Neuronal stem cell (in vitro differentiated cells): ENCODE measurements around the gene FLYWCH1.
A peak's percentile ranks its signal among the peaks of the same experiment; 100 is the strongest.

Experiments
- DNase-seq: peaks from one replicate; pipeline ENCODE4 v3.0.0-alpha.2; 2013; ENCODE audit warnings: low spot score
- H2AFZ ChIP-seq: one replicate; pipeline ENCODE4 v1.6.1; 2013; ENCODE audit warnings: mild to moderate bottlenecking, low read length, inconsistent platforms
- H2AK5ac ChIP-seq: 2 replicates; pipeline ENCODE4 v1.6.1; 2013; ENCODE audit warnings: low read depth, mild to moderate bottlenecking, inconsistent platforms, low read length, moderate library complexity, mixed read lengths
- H2BK120ac ChIP-seq: 2 replicates; pipeline ENCODE4 v1.6.1; 2013; ENCODE audit warnings: low read depth, mild to moderate bottlenecking, inconsistent platforms, low read length, moderate library complexity, mixed read lengths
- H2BK12ac ChIP-seq: one replicate; pipeline ENCODE4 v1.6.1; 2013; ENCODE audit warnings: low read length, inconsistent platforms
- H2BK15ac ChIP-seq: 2 replicates; pipeline ENCODE4 v1.6.1; 2013; ENCODE audit warnings: mild to moderate bottlenecking, low read length, inconsistent platforms, mixed read lengths
- H2BK5ac ChIP-seq: one replicate; pipeline ENCODE4 v1.6.1; 2013; ENCODE audit warnings: inconsistent platforms, mild to moderate bottlenecking, low read length, moderate library complexity
- H3K14ac ChIP-seq: one replicate; pipeline ENCODE4 v1.6.1; 2013; ENCODE audit warnings: low read length, inconsistent platforms
- H3K18ac ChIP-seq: 2 replicates; pipeline ENCODE4 v1.6.1; 2013; ENCODE audit warnings: low read length, inconsistent platforms
- H3K23ac ChIP-seq: 2 replicates; pipeline ENCODE4 v1.6.1; 2013; ENCODE audit warnings: low read depth, mild to moderate bottlenecking, mixed read lengths, low read length, inconsistent platforms; ENCODE audit not compliant: poor library complexity
- H3K27ac ChIP-seq: replicated peaks from 3 replicates; pipeline ENCODE4 v1.5.1; 2013; ENCODE audit warnings: low read length, inconsistent platforms
- H3K27me3 ChIP-seq, 3 experiments: 2 replicates each; pipeline ENCODE4 v1.6.1; 2013; ENCODE audit warnings: low read length in 3 of 3, mild to moderate bottlenecking in 2 of 3, inconsistent platforms in 1 of 3, low read depth in 1 of 3, mixed read lengths in 1 of 3, moderate library complexity in 1 of 3; ENCODE audit not compliant: control insufficient read depth in 3 of 3, insufficient read depth in 3 of 3
- H3K36me3 ChIP-seq, 2 donors: replicated peaks in 1 of 2; 2 replicates each; pipeline ENCODE4 v1.6.1; 2013; ENCODE audit warnings: low read length in 2 of 2; ENCODE audit not compliant: control insufficient read depth in 2 of 2, insufficient read depth in 2 of 2
- H3K4ac ChIP-seq: 2 replicates; pipeline ENCODE4 v1.6.1; 2013; ENCODE audit warnings: inconsistent platforms, mild to moderate bottlenecking, low read length, moderate library complexity
- H3K4me1 ChIP-seq, 2 donors: 1 replicate in 1 of 2; 2 replicates in 1 of 2; pipeline ENCODE4 v1.6.1; 2013; ENCODE audit warnings: low read length in 2 of 2, low read depth in 1 of 2; ENCODE audit not compliant: control insufficient read depth in 2 of 2, insufficient read depth in 1 of 2
- H3K4me2 ChIP-seq: one replicate; pipeline ENCODE4 v1.6.1; 2013; ENCODE audit warnings: mild to moderate bottlenecking, low read length, inconsistent platforms; ENCODE audit not compliant: insufficient read depth, poor library complexity, severe bottlenecking
- H3K4me3 ChIP-seq, 2 donors: 2 replicates each; pipeline ENCODE4 v1.5.1; 2013; ENCODE audit warnings: low read length in 2 of 2, mild to moderate bottlenecking in 2 of 2, inconsistent platforms in 1 of 2, moderate library complexity in 1 of 2
- H3K79me1 ChIP-seq: one replicate; pipeline ENCODE4 v1.6.1; 2013; ENCODE audit warnings: low read depth, mild to moderate bottlenecking, inconsistent platforms, low read length, moderate library complexity
- H3K9ac ChIP-seq: one replicate; pipeline ENCODE4 v1.6.1; 2013; ENCODE audit warnings: mild to moderate bottlenecking, low read depth, low read length, inconsistent platforms; ENCODE audit not compliant: poor library complexity
- H3K9me3 ChIP-seq, 2 donors: replicated peaks in 1 of 2; 2 replicates each; pipeline versions ENCODE3 to v1.6.1; 2013; ENCODE audit warnings: low read length in 2 of 2, mild to moderate bottlenecking in 2 of 2, inconsistent platforms in 1 of 2, low read depth in 1 of 2, mixed read lengths in 1 of 2, moderate library complexity in 1 of 2; ENCODE audit not compliant: control insufficient read depth in 2 of 2, insufficient read depth in 1 of 2
- H4K8ac ChIP-seq: one replicate; pipeline ENCODE4 v1.6.1; 2013; ENCODE audit warnings: low read depth, mild to moderate bottlenecking, inconsistent platforms, low read length, moderate library complexity
- H4K91ac ChIP-seq: one replicate; pipeline ENCODE4 v1.6.1; 2013; ENCODE audit warnings: low read length, low read depth, mild to moderate bottlenecking, inconsistent platforms; ENCODE audit not compliant: poor library complexity
- WGBS, 2 donors: extraction: QIAGEN DNeasy Blood & Tissue Kit; methylation state at CpG; one replicate each; pipeline ENCODE4 v1.1.7; 2013; ENCODE audit warnings: missing lambda C conversion rate in 2 of 2, mixed read lengths in 1 of 2; ENCODE audit not compliant: insufficient read length in 2 of 2, insufficient replicate concordance in 1 of 2; ENCODE audit errors: extremely low coverage in 2 of 2; 5-methylcytosine and 5-hydroxymethylcytosine counted together

FLYWCH1 gene

GRCh38 chr16:2987833-2988232, 76.1 kb downstream of the FLYWCH1 start:
- H3K9ac ChIP-seq, result no peak overlapping the region
- no peak overlapping the region for H3K4ac ChIP-seq
- no peak overlapping the region for H3K23ac ChIP-seq
- H3K27me3 ChIP-seq, result peaks cover 0 to 79% (median 0%) of the 10 kb centered on the region in 3 experiments
- H3K18ac ChIP-seq, result peak overlapping the region; percentile 83
- no peak for DNase-seq
- peak overlapping the region; percentile 73 for H2BK12ac ChIP-seq
- WGBS, 2 donors, result no CpG with 5 or more reads among the region's 8 CpGs
- no peak overlapping the region for H2BK120ac ChIP-seq
- H3K4me3 ChIP-seq, result no peak overlapping the region
- peak overlapping the region; percentile 37 for H2BK15ac ChIP-seq
- no peaks in the 10 kb centered on the region for H3K9me3 ChIP-seq
- no peak overlapping the region for H4K91ac ChIP-seq
- H4K8ac ChIP-seq, result no peak overlapping the region
- no peak overlapping the region for H2AFZ ChIP-seq
- no peaks in the 10 kb centered on the region for H3K79me1 ChIP-seq
- no peak overlapping the region for H3K27ac ChIP-seq
- peaks cover 0 to 6% of the 10 kb centered on the region in 2 donors for H3K4me1 ChIP-seq
- no peak overlapping the region for H3K4me2 ChIP-seq
- peak overlapping the region; percentile 56 for H2AK5ac ChIP-seq
- H3K36me3 ChIP-seq, result no peaks in the 10 kb centered on the region
- H3K14ac ChIP-seq, result peak overlapping the region; percentile 3
- H2BK5ac ChIP-seq, result no peak overlapping the region

- Histone ChIP-seq H3K4me1 (peaks cover 0 to 6% of the 10 kb centered on the region in 2 donors), H3K9ac (no peak overlapping the region), H3K27me3 (peaks cover 0 to 81% (median 0%) of the 10 kb centered on the region in 3 experiments), H4K91ac (no peak overlapping the region), H3K27ac (no peak overlapping the region), H3K9me3 (no peaks in the 10 kb centered on the region), H2BK120ac (no peak overlapping the region), H3K14ac (no peak overlapping the region), H2AFZ (no peak overlapping the region), H3K4ac (no peak overlapping the region), H3K79me1 (no peaks in the 10 kb centered on the region), H3K18ac (no peak overlapping the region), H3K23ac (no peak overlapping the region), H2BK12ac (no peak overlapping the region), H2BK15ac (no peak overlapping the region), H4K8ac (no peak overlapping the region), H3K36me3 (no peaks in the 10 kb centered on the region), H2BK5ac (no peak overlapping the region), H2AK5ac (peak overlapping the region; percentile 53), H3K4me3 (no peak overlapping the region), H3K4me2 (no peak overlapping the region)
- DNase-seq, result no peak
- WGBS, 2 donors, result no CpG with 5 or more reads among the region's 8 CpGs
Measured at GRCh38 chr16:2988590-2989099, 76.9 kb downstream of the FLYWCH1 start.

- no peak for DNase-seq
- no peak overlapping the region for H3K18ac ChIP-seq
Measured at GRCh38 chr16:2990891-2991290, 79.2 kb downstream of the FLYWCH1 start.

GRCh38 chr16:2991566-2992261, 80.0 kb downstream of the FLYWCH1 start:
- Histone ChIP-seq H3K9ac (no peak overlapping the region), H4K91ac (no peak overlapping the region), H2BK15ac (peak overlapping the region; percentile 26), H2BK120ac (no peak overlapping the region), H2AFZ (no peak overlapping the region), H3K36me3 (no peaks in the 10 kb centered on the region), H2BK12ac (peak overlapping the region; percentile 46), H3K9me3 (no peaks in the 10 kb centered on the region), H2BK5ac (no peak overlapping the region), H3K4me2 (no peak overlapping the region), H3K27ac (no peak overlapping the region), H4K8ac (no peak overlapping the region), H3K14ac (no peak overlapping the region), H2AK5ac (peak overlapping the region; percentile 35), H3K23ac (peak overlapping the region; percentile 55), H3K27me3 (peaks cover 0 to 79% (median 0%) of the 10 kb centered on the region in 3 experiments), H3K18ac (peak overlapping the region; percentile 38), H3K4ac (no peak overlapping the region), H3K79me1 (no peaks in the 10 kb centered on the region), H3K4me1 (peaks cover 0 to 4% of the 10 kb centered on the region in 2 donors), H3K4me3 (no peak overlapping the region)
- no peak for DNase-seq
- no CpG with 5 or more reads among the region's 12 CpGs for WGBS, 2 donors

More at GRCh38 chr16:2990891-2991290, 79.2 kb downstream of the FLYWCH1 start:
- Histone ChIP-seq H3K79me1 (no peaks in the 10 kb centered on the region), H4K91ac (no peak overlapping the region), H3K27me3 (peaks cover 0 to 79% (median 0%) of the 10 kb centered on the region in 3 experiments), H3K9ac (no peak overlapping the region), H3K4ac (no peak overlapping the region), H2BK15ac (peak overlapping the region; percentile 5), H3K4me1 (peaks cover 0 to 4% of the 10 kb centered on the region in 2 donors), H2AFZ (no peak overlapping the region), H3K23ac (no peak overlapping the region), H2BK5ac (no peak overlapping the region), H3K4me3 (no peak overlapping the region), H3K9me3 (no peaks in the 10 kb centered on the region), H3K27ac (no peak overlapping the region), H2BK120ac (no peak overlapping the region), H3K4me2 (no peak overlapping the region), H4K8ac (no peak overlapping the region), H3K14ac (peak overlapping the region; percentile 38), H3K36me3 (no peaks in the 10 kb centered on the region), H2BK12ac (peak overlapping the region; percentile 58), H2AK5ac (peak overlapping the region; percentile 35)
- WGBS, 2 donors, result no CpG with 5 or more reads among the region's 10 CpGs
